HTERT RPE-1 (cell line): ENCODE results near the gene AQP2.

ENCODE experiments used
- in situ Hi-C: fragments of 300-500 bp; cut with MboI; formaldehyde crosslinking; loops from 4 replicates; pipeline ENCODE4 v1.14.3; 2020; ENCODE audit warnings: low sequenced_read_pairs

AQP2 gene, protein sequence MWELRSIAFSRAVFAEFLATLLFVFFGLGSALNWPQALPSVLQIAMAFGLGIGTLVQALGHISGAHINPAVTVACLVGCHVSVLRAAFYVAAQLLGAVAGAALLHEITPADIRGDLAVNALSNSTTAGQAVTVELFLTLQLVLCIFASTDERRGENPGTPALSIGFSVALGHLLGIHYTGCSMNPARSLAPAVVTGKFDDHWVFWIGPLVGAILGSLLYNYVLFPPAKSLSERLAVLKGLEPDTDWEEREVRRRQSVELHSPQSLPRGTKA

DNA sequence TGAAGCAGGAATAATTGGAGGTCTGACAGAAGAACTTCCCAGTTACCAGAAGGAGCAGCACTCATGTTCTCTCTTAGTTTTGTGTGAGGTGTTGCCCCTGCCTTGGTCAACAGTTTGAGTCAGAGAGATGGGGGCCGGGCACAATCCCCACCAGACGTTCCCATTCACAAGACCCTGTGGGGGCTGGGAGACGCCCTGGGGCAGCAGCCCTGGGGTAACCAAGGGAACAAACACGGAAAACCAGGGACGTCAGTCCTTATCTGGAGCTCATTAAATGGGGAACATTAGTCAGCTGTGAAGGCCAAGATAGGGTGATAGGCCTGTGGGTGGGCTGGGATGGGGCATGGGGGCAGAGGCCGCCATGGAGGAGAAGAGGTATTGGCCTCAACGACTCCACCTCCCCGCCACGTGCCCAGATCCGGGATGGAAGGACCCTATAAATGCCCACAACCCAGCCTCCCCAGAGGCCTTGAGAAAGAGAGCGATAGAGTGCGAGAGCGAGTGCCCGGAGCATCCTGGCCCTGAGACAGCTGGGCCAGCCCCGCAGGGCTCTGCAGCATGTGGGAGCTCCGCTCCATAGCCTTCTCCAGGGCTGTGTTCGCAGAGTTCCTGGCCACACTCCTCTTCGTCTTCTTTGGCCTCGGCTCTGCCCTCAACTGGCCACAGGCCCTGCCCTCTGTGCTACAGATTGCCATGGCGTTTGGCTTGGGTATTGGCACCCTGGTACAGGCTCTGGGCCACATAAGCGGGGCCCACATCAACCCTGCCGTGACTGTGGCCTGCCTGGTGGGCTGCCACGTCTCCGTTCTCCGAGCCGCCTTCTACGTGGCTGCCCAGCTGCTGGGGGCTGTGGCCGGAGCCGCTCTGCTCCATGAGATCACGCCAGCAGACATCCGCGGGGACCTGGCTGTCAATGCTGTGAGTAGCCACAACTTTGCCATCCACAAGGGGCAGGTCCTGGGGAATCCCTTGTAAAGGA lies at the start of gene AQP2:
TSS of gene AQP2 (plus strand) at position 465 of the 979 bp plus-strand sequence. CDS start at position 559, 94 bp downstream.
- in situ Hi-C loops = no loop called here

DNA sequence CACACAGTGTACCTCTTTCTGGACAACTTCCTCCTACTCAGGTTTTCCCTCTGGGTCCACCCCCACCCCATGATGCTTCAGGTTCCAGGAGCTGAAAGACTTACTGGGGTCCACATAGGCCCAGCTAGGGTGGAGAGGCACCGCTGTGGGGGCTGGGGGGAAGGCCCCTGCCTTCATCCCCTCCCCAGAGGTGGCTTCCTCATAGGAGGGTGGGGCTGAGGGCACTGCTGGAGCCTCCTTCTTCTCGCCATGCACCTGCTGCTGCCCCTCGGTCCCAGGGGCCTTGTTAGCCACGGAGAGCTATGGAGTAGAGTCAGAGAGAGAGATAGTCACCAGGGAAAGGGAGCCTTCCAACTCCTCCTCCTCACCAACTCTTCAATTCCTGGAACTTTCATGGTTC lies 49.5 kb upstream of the AQP2 start:
- in situ Hi-C loops = no loop called here

DNA sequence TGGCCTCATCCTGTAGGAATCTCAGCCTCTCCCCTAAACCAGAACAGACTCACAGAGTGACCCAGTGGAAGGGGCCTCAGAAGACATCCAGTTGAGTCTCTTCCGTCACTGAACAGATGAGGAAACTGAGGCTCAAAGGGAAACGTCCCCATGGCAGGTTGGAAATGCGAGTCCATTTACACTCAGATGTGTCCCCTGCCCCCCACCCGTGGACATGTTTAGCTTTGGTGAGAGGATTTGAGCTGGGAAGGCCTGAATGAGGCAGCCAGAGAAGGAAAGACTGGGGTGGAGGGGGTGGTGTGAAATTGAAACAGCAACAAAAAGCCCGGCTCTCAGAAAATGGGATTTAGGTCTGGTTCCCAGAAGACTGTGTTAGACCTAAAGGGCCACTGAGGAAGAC lies 48.6 kb upstream of the AQP2 start:
- in situ Hi-C loops = no loop called here

DNA sequence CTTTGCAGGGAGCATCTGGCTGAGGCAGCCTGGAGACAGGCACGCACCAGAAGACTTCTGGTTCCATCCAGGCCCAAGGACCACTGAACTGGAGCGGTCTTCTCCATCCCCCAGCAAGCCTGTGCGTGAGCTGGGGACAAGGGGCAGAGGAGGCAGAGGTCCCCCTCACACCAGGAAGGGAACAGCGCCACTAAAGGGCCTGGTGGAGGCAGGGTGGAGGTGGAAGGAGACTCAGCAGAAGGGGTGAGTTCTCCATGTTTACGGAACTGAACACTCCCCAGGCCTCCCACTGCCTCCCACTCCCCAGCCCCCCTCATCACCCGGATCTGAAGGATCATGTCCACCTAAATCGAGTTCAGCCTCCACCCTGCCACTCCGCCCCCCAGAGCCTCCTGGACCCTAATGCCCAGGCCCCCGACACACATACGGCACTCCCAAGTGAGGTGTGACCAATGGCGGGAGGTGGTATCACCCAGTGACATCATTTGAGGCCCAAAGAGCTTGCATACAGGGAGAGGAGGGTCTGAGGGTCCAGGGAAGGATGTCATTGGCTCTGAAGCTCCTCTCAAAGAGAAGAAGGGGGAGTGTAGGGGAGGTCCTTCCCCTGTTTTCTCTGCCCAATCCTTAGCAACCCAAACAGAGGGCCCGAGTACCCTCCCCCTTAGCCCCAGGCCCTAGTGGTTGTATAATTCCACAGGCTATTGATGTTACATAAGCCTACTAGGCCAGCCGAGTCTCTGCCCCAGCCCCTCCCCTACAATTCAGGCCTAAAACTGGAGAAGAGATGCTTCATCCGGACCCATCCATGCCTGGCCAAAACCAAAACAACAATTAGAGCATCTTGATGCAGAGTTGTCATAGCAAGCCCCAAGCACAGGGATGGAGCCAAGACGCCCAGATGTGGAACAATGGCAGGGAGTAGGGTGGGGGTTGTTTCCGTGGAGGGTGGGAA lies 47.9 kb upstream of the AQP2 start:
- in situ Hi-C loops = no loop called here

DNA sequence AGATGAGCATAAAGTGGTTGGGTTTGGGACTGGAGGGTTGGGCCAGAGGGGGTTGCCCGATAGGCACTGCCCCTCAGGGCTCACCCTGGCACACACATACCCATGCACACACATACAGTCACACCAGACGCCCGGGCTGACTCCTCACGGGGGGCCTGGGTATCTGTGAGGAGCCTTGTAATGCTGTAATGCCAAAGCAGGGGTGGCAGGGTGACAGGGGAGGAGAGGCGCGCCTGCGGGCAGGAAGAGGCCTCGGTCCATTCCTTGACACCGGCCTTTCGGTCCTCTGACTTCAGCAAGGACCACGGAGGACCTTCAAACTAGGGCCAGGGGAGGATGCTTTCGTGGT lies 47.2 kb upstream of the AQP2 start:
- in situ Hi-C loops = no loop called here

DNA sequence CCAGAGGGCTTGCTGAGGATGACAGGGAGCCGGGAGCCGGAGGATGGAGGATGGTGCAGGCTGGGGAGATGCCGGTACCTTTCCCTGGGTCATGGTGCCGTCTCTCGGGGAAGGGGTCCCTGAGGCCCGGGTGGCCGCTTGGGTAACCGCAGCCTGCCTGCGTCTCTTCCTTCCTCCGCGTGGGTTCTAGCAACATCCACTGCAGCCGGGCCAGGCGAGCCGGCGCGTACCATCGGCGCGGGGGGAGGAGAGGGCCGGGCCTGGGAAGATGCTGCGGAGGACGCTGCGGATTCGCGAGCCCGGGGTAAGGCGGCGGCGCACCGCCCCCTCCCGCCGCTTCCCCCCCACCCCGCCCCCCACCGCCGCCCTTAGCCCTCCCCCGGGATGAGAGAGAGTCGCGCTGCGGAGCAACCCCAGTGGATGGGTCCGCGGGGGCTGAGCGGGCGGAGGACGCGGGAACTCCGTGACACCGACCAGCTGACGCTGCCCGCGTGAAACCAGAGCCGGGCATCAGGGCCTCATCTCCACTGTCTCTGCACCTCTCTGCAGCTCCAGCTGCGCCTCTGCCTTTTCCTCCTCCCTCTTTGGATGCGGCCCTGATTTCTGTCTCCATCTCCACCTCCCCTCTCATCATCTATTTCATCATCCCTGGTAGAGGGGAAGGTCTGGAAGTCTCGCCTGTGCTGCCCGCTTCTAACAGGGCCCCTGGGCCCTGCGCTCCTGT lies 46.7 kb upstream of the AQP2 start, which contains the start of gene FAIM2:
TSS of gene FAIM2 (minus strand) at position 201 of the 724 bp plus-strand sequence. CDS start at position 93, 108 bp downstream.
- in situ Hi-C loops = no loop called here

DNA sequence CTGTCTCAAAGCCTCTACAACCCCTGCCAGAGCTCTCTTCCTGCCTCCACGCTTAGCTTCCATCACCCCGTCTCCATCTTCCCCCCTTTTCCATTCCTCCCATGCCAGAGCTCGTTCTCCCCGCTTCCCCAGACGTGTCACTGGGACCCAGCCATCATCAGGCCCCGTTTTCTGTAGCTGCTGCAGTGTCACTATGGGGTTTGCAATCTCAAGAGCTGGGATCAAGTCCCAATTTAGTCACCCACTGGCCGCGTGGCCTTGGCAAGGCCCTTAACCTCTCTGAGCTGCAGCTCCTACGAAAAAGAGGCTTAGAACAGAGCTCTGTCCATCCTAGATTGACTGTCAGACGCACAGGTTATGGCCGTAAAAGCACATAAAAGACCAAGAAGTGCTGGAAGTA lies 45.9 kb upstream of the AQP2 start:
- in situ Hi-C loops = no loop called here

DNA sequence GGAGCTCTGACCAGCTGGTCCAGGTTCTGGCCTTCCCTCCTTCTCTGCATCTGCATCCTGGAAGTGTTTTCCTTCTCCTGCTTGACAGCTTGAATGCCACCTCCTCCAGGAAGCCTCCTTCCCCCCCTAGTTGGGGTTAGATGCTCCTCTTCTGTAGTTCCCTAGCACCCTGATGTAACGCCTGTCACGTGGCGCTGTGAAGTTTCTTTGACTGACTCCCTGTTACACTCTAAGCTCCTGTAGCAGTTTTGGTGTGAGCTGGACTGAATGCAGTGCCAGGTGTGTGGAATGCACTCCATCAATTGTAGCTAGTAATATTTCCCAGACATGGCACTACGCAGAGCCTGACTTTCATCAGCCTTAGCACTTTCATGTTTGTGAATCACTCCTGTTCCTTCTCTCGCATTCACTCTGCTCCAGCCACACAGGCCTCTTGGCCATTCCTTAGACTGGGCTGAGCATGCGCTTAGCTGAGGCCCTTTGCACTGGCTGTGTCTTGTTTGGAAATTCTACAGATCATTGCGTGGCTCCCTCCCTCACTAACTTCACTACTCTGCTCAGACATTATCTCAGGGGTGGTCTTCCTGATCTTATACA lies 44.7 kb upstream of the AQP2 start:
- in situ Hi-C loops = no loop called here

DNA sequence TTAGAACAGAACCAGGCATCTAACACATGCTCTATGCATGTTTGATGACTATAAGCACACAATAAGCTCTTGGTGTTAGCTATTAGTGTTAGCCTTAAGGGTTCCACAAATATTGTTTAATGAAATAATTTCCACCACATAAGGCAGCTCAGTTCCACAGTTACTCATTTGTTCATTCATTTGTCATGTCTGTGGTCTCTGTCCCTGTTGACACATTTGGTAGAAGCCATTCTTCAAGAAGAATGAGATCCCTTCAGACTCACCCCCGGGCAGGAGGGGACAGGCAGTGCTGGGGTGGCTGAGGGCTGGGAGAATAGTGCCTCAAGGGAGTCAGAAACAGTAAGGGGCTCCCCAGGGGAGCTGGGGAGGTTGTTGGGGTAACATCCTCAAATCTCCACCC lies 43.2 kb upstream of the AQP2 start:
- in situ Hi-C loops = no loop called here

DNA sequence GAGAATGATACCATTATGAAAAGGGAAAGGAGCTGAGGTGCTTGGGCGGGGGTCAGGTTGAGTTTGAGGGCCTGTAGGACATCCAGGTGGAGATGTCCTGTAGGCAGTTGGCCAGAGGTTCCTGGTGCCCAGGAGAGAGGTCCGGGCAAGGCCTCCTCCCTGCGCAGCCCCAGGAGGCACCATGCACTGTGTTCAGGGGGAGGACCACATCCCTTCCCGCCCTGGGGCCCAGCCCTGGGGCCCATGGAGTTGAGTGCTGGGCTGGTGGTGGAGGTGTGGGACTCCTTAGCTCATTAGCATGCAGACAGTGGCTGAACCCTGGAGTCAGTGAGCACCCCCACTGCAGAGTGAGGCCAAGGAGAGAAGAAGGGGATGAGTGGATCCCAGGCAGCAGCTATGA lies 41.2 kb upstream of the AQP2 start:
- in situ Hi-C loops = no loop called here

DNA sequence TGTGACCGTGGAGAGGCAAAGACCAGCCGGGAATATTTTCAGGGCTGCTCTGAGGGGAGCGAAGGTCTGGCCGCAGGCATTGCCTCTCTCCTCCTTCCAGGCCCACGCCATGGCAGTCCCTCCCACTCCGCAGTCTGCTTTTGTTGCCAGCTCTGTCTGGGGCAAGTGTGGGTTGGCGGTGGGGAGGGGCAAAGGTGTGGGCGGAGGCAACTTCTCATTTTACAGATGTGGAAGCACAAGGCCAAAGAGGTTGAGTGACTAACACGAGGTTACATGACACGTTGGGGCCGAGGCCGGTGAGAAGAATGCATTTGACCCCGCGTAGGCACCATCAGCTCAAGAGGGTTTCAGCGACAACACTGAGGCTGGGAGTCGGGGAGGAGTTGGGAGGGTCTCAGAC lies 40.7 kb upstream of the AQP2 start:
- in situ Hi-C loops = no loop called here

DNA sequence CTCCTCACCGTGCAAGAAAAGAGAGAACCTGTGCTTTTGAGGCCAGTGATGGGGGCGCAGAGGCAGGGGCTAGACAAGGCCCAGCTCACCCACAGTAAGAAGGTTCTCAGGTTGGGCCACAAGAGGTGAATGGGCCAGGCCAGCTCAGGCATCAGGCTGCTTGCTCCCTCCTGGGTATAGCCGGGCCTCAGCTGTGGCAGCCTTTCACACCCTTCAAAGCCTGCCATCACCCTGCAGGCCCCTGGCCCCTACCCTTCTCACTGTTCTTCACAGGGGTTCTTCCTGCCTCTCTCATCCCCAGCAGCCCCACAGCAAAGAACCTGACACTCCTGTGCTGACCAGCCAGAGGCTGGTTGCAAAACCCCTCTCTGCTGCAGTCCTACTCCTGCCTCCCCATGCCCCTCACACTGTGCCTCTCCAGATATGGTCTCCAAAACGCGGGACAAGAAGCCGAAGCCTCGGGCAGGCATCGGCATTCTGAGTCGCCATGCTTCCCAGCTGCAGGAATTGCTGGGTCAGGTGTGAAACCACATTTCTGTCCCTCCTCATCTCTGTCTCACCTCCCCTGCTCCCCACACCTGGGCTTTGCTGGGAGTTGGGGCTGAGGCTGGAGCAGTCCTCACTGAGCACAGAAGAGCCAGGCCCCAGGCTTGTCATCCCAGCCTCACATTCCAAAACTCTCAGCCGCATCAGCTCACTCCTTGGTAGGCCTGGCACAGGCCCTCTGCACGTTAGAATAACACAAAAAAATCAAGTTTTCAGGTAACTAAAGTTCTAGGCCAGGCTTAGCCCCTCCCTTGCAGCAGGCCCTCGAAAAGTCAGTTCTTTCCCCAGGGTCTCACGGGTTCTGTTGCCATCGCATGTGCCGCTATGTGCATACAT lies 40.0 kb upstream of the AQP2 start:
- in situ Hi-C loops = no loop called here

DNA sequence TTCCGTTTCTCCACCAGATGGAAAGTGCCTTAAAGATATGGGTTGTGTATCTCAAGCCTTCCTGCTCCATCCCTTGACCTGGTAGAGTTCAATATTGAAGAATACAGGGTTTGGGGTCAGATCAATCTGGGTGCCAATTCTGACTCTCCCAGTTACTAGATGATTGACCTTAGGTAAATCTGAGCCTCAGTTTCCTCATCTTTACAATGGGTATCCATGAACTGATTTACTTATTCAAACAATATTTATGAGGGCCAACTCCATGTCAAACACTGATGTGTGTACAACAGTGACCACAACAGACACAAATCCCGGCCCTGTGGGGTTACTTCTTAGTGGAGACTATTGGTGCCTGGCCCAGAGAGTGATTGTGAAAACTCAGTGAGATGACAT lies 39.3 kb upstream of the AQP2 start:
- in situ Hi-C loops = no loop called here

DNA sequence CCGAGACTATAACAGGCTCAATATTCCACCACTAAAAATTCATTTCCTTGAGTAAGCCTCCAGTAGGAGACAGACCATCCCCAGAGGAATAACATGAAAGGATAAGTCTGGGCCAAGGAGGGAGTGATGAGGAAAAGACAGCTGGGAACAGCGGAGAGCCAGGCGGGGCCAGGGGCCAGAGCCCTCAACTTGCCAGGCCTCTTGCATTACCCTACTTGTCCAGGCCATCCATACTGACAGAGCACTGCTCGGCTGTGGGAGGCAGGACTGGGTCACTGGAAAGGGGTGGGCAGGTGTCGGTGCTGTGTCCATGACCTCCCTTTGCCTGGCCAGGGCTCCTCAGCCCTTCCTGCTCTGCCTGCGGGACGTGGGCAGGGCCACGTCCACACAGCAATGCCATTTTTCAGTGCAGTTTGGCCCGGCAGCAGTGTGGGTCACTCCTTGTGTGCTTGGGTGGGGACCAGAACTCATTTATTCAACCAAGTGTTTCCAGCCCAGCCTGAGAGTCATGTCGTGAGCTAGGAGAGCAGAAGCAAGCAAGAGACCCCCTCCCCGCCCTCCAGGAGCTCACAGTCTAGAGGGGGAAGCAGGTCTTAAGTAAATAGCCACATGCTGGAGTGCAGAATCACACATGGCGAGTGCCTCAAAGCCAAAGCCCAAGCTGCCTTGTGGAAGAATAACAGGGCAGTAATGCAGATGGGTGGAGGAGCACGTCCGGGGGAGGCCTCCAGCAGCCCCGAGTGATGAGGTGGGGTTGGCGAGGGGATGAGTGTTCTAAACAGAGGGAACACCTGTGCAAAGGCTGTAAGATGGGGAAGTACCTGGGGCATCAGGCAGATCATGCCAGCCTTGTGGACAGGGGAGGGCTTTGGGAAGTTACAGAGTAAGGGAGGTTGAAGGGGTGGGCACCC lies 37.9 kb upstream of the AQP2 start:
- in situ Hi-C loops = no loop called here

DNA sequence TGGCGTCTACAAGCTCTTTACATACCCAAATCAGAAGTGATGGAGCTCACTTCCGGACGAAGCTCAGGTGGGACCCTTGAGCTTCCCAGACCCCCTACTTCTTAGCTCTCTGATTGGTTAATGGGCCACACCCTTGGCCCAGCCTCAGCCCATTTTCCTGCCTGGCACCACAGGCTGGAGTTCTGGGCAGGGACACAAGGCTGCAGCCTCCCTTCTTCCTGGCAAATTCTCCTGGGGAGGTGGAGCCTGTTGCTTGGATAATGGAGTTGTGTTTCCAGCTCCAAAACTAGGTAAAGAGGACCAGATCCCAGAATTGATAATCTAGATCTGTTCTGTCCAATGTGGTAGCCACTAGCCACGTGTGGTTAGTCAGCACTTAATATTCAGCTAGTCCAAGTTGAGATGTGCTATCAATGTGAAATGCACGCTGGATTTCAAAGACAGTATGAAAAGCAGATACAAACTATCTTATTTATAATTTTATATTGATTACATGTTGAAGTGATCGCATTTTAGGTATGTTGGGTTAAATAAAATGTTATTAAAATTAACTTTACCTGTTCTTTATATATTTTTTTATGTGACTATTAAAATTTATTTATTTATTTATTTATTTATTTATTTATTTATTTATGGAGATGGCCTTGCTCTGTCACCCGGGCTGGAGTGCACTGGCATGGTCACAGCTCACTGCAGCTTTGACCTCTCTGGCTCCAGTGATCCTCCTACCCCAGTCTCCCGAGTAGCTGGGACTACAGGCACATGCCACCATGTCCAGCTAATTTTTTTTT lies 34.2 kb upstream of the AQP2 start:
- in situ Hi-C loops = no loop called here

DNA sequence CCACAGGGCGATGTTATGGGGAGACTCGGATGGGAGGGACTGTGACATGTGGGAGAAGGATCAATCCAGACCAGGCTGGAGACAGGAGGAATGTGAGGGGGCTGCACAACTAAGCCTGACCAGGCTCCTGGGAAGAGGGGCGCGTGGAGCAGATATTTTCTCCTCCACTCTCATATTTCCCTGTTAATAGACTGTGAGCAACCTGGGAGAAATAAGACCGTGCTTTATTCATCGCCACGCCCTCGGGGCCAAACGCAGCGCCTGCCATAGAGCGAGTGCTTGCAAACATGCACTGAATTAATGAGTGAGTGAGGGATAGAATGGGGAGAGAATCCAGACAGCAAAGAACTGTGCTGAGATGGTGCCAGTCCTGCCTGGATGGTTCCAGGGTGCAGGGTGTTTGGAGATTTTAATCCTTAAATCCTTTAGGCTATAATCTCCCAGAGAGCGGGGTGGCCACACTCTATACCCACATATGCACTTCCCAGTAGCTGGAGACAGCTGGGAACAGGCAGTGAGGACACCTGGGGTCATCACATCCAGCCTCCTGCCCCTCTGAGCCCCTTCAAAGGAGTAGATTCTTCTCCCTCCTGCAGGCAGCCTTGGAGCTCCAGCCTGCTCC lies 33.3 kb upstream of the AQP2 start:
- in situ Hi-C loops = no loop called here

DNA sequence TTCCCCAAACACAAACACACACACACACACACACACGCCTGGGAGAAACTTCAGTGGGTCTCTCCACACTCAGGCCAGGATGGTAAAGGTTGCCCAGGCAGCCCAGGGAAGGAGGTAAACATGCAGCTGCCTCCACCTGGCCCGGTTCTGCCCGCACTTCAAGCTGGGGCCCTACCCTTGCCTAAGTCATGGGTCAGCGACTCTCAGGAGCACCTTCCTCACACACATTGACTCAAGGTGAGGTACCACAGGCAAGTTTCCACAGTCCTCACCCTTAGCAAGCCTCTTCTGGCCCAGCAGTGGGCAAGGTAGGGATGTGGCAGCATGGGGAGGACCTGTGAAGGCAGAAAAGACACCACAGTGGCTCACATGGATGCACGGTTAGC lies 32.8 kb upstream of the AQP2 start:
- in situ Hi-C loops = no loop called here
